ENCODE results near the gene ADCY7.

The ADCY7 gene

DNA sequence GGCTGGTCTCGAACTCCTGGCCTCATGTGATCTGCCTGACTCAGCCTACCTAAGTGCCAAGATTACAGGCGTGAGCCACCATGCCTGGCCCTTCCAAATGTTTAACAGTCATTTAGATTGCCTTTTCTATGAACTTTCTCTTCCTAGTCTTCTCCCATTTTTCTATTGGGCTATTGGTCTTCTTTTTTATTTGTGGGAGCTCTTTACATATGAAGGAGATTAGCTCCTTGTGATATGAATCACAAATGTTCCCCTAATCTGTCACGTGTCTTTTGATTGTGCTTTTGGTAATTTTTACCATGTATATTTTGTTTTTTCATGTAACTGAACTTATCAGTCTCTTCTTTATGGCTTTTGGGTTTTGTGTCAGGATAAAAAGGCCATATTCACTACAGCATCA is 11.9 kb downstream of the ADCY7 start:
- TF ChIP-seq CSDC2 (CRISPR knock-in tag; IDR thresholded peaks at IDR 0.05) (no peak), ZFP30 (CRISPR knock-in tag; IDR thresholded peaks at IDR 0.05) (no peak)
- TF ChIP-seq, protein P1, sequence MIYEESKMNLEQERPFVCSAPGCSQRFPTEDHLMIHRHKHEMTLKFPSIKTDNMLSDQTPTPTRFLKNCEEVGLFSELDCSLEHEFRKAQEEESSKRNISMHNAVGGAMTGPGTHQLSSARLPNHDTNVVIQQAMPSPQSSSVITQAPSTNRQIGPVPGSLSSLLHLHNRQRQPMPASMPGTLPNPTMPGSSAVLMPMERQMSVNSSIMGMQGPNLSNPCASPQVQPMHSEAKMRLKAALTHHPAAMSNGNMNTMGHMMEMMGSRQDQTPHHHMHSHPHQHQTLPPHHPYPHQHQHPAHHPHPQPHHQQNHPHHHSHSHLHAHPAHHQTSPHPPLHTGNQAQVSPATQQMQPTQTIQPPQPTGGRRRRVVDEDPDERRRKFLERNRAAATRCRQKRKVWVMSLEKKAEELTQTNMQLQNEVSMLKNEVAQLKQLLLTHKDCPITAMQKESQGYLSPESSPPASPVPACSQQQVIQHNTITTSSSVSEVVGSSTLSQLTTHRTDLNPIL (CRISPR knock-in tag; IDR thresholded peaks at IDR 0.05; ENCODE audit: low read depth), result no peak
- TF ChIP-seq, protein P2, sequence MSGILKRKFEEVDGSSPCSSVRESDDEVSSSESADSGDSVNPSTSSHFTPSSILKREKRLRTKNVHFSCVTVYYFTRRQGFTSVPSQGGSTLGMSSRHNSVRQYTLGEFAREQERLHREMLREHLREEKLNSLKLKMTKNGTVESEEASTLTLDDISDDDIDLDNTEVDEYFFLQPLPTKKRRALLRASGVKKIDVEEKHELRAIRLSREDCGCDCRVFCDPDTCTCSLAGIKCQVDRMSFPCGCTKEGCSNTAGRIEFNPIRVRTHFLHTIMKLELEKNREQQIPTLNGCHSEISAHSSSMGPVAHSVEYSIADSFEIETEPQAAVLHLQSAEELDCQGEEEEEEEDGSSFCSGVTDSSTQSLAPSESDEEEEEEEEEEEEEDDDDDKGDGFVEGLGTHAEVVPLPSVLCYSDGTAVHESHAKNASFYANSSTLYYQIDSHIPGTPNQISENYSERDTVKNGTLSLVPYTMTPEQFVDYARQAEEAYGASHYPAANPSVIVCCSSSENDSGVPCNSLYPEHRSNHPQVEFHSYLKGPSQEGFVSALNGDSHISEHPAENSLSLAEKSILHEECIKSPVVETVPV (CRISPR knock-in tag; IDR thresholded peaks at IDR 0.05), result no peak
- ATAC-seq, result no peak

- no peak for TF ChIP-seq ARNTL (CRISPR knock-in tag; IDR thresholded peaks at IDR 0.05; ENCODE audit: borderline replicate concordance, low read depth)
- TF ChIP-seq, protein P2 (CRISPR knock-in tag; IDR thresholded peaks at IDR 0.05), result no peak
- TF ChIP-seq ZC3H10 (CRISPR knock-in tag; IDR thresholded peaks at IDR 0.05), result no peak
- no peak for TF ChIP-seq OSR1 (CRISPR knock-in tag; IDR thresholded peaks at IDR 0.05)
- TF ChIP-seq BACH2 (CRISPR knock-in tag; IDR thresholded peaks at IDR 0.05; ENCODE audit: borderline replicate concordance), result no peak
- TF ChIP-seq PATZ1 (CRISPR knock-in tag; IDR thresholded peaks at IDR 0.05; ENCODE audit: borderline replicate concordance), result no peak
- no peak for TF ChIP-seq ISL1 (CRISPR knock-in tag; IDR thresholded peaks at IDR 0.05)
- TF ChIP-seq TOX (CRISPR knock-in tag; IDR thresholded peaks at IDR 0.05; ENCODE audit: borderline replicate concordance), result no peak
- no peak for TF ChIP-seq PPARA (CRISPR knock-in tag; IDR thresholded peaks at IDR 0.05; ENCODE audit: borderline replicate concordance)
- TF ChIP-seq GLIS3 (CRISPR knock-in tag; IDR thresholded peaks at IDR 0.05), result no peak
- TF ChIP-seq, protein P3, sequence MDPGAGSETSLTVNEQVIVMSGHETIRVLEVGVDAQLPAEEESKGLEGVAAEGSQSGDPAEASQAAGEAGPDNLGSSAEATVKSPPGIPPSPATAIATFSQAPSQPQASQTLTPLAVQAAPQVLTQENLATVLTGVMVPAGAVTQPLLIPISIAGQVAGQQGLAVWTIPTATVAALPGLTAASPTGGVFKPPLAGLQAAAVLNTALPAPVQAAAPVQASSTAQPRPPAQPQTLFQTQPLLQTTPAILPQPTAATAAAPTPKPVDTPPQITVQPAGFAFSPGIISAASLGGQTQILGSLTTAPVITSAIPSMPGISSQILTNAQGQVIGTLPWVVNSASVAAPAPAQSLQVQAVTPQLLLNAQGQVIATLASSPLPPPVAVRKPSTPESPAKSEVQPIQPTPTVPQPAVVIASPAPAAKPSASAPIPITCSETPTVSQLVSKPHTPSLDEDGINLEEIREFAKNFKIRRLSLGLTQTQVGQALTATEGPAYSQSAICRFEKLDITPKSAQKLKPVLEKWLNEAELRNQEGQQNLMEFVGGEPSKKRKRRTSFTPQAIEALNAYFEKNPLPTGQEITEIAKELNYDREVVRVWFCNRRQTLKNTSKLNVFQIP (CRISPR knock-in tag; IDR thresholded peaks at IDR 0.05; ENCODE audit: borderline replicate concordance, low read depth), result no peak
- TF ChIP-seq ZFP3 (CRISPR knock-in tag; IDR thresholded peaks at IDR 0.05), result no peak
- no peak for TF ChIP-seq ZNF565 (CRISPR knock-in tag; conservative IDR thresholded peaks at IDR 0.05; ENCODE audit: low read depth)
- TF ChIP-seq ZFP30 (CRISPR knock-in tag; IDR thresholded peaks at IDR 0.05), result no peak
- no peak for TF ChIP-seq ZNF70 (CRISPR knock-in tag; IDR thresholded peaks at IDR 0.05)
- no peak for TF ChIP-seq CSDC2 (CRISPR knock-in tag; IDR thresholded peaks at IDR 0.05)
- TF ChIP-seq ESRRG (CRISPR knock-in tag; IDR thresholded peaks at IDR 0.05), result no peak
- no peak for ATAC-seq
Observed at GRCh38 chr16:50279504-50279865, 13.1 kb downstream of the ADCY7 start.

GRCh38 chr16:50280932-50281331 is 14.6 kb downstream of the ADCY7 start:
- no peak for ATAC-seq
- TF ChIP-seq SNAI2 (CRISPR knock-in tag; IDR thresholded peaks at IDR 0.05), result no peak
- no peak for TF ChIP-seq TCF4 (CRISPR knock-in tag; IDR thresholded peaks at IDR 0.05; ENCODE audit: borderline replicate concordance)
- TF ChIP-seq ARNTL (CRISPR knock-in tag; IDR thresholded peaks at IDR 0.05; ENCODE audit: borderline replicate concordance, low read depth), result no peak
- TF ChIP-seq PPARA (CRISPR knock-in tag; IDR thresholded peaks at IDR 0.05; ENCODE audit: borderline replicate concordance), result no peak
- no peak for TF ChIP-seq ZC3H10 (CRISPR knock-in tag; IDR thresholded peaks at IDR 0.05)
- no peak for TF ChIP-seq GLIS3 (CRISPR knock-in tag; IDR thresholded peaks at IDR 0.05)
- TF ChIP-seq ZNF70 (CRISPR knock-in tag; IDR thresholded peaks at IDR 0.05), result no peak
- TF ChIP-seq, protein P2 (CRISPR knock-in tag; IDR thresholded peaks at IDR 0.05), result no peak
- TF ChIP-seq RARB (CRISPR knock-in tag; IDR thresholded peaks at IDR 0.05), result no peak
- no peak for TF ChIP-seq ZNF565 (CRISPR knock-in tag; conservative IDR thresholded peaks at IDR 0.05; ENCODE audit: low read depth)
- TF ChIP-seq ESRRG (CRISPR knock-in tag; IDR thresholded peaks at IDR 0.05), result no peak
- TF ChIP-seq ZFP3 (CRISPR knock-in tag; IDR thresholded peaks at IDR 0.05), result no peak
- no peak for TF ChIP-seq ISL1 (CRISPR knock-in tag; IDR thresholded peaks at IDR 0.05)
- TF ChIP-seq, protein P1 (CRISPR knock-in tag; IDR thresholded peaks at IDR 0.05; ENCODE audit: low read depth), result no peak
- TF ChIP-seq OSR1 (CRISPR knock-in tag; IDR thresholded peaks at IDR 0.05), result no peak
- TF ChIP-seq, protein P3 (CRISPR knock-in tag; IDR thresholded peaks at IDR 0.05; ENCODE audit: borderline replicate concordance, low read depth), result no peak
- no peak for TF ChIP-seq PATZ1 (CRISPR knock-in tag; IDR thresholded peaks at IDR 0.05; ENCODE audit: borderline replicate concordance)

Data from SK-N-SH treated with all-trans-retinoic acid at 6 μM for 48 hours (cell line).